Vagina (tissue), 2 donors: ENCODE results near the gene BBS4.

Experiments
- POLR2A ChIP-seq, 2 donors: fragments of 450-650 bp; IDR thresholded peaks; one replicate each; pipeline ENCODE4 v1.6.1; 2017; ENCODE audit warnings: antibody characterized with exemption in 2 of 2, mild to moderate bottlenecking in 2 of 2, moderate library complexity in 2 of 2
- TF ChIP-seq, protein P1 (sequence below), 3 experiments: fragments of 450-650 bp in 2 of 3; fragments of 200-600 bp in 1 of 3; sonication (generic) in 1 of 3; IDR thresholded peaks; one replicate each; pipeline ENCODE4 v1.5.1; 2017 to 2019; ENCODE audit warnings: antibody characterized with exemption in 3 of 3, mild to moderate bottlenecking in 2 of 3, moderate library complexity in 2 of 3

DNA sequence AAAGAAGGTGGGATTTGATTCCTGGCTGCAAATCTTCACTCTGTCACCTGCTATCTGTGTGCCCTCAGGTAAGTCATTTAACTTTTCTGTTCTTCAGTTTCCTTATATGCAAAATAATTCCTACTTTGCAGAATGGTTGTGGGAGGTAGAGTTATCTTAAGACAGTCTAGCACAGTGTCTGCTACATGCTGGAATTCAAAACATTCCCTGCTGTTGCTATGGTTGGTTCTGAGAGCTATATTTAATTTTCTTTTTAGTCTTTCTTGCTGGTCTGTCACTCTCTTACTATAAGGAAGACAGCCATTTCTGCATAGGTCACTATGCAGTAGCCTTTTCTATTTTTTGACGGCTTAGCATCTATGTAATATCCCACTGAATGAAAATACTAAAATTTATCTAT lies 101.5 kb downstream of the BBS4 start:
- TF ChIP-seq, protein P1, sequence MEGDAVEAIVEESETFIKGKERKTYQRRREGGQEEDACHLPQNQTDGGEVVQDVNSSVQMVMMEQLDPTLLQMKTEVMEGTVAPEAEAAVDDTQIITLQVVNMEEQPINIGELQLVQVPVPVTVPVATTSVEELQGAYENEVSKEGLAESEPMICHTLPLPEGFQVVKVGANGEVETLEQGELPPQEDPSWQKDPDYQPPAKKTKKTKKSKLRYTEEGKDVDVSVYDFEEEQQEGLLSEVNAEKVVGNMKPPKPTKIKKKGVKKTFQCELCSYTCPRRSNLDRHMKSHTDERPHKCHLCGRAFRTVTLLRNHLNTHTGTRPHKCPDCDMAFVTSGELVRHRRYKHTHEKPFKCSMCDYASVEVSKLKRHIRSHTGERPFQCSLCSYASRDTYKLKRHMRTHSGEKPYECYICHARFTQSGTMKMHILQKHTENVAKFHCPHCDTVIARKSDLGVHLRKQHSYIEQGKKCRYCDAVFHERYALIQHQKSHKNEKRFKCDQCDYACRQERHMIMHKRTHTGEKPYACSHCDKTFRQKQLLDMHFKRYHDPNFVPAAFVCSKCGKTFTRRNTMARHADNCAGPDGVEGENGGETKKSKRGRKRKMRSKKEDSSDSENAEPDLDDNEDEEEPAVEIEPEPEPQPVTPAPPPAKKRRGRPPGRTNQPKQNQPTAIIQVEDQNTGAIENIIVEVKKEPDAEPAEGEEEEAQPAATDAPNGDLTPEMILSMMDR (IDR thresholded peaks at IDR 0.05), result no peak
- TF ChIP-seq POLR2A (IDR thresholded peaks at IDR 0.05), result no peak
